Calu3 (cell line): Measurements from ENCODE around the gene CD8A. TPM values are rescaled to one million over a fixed set of nuclear protein-coding genes. Genes with fewer than 3 reads are reported as not detected.

Experiments
- BruUV-seq: library from RNA; stranded (reverse); fragments of 400-500 nt; replicated peaks from 2 replicates; lab custom pipeline; 2021; lab: Mats Ljungman, UMichigan
- CTCF ChIA-PET: fragments of 300-600 bp; sonication (Branson Sonifier 250); formaldehyde crosslinking; loops from one replicate; lab custom pipeline; 2022; ENCODE audit warnings: antibody characterized with exemption; lab: Charles Lee
- DNase-seq: peaks from one replicate; pipeline ENCODE4 v3.0.0; 2022
- H3K27ac Mint-ChIP-seq: one replicate; pipeline ENCODE4 v1.8.0; 2022; ENCODE audit warnings: mixed read lengths; ENCODE audit not compliant: unreplicated experiment
- H3K27me3 Mint-ChIP-seq: one replicate; pipeline ENCODE4 v1.8.0; 2022; ENCODE audit warnings: mixed read lengths; ENCODE audit not compliant: unreplicated experiment
- H3K36me3 Mint-ChIP-seq: one replicate; pipeline ENCODE4 v1.8.0; 2022; ENCODE audit warnings: mild to moderate bottlenecking, moderate library complexity, mixed read lengths; ENCODE audit not compliant: insufficient read depth, unreplicated experiment
- H3K4me1 Mint-ChIP-seq: one replicate; pipeline ENCODE4 v1.8.0; 2022; ENCODE audit warnings: mild to moderate bottlenecking, low read depth, mixed read lengths; ENCODE audit not compliant: unreplicated experiment
- H3K4me3 Mint-ChIP-seq: one replicate; pipeline ENCODE4 v1.8.0; 2022; ENCODE audit warnings: mild to moderate bottlenecking, low read depth, moderate library complexity, mixed read lengths; ENCODE audit not compliant: unreplicated experiment
- H3K9me3 Mint-ChIP-seq: one replicate; pipeline ENCODE4 v1.8.0; 2022; ENCODE audit warnings: low read depth, mixed read lengths; ENCODE audit not compliant: unreplicated experiment
- intact Hi-C: fragments of 100-400 bp; cut with micrococcal nuclease; formaldehyde crosslinking; loops from one replicate; pipeline ENCODE4 v1.10.0; 2022; ENCODE audit not compliant: unreplicated experiment
- total RNA-seq: library from RNA; stranded (reverse); gene quantifications from 2 replicates; pipeline ENCODE4 v1.2.3, GENCODE V29; 2022
- TF ChIP-seq, protein P1 (sequence below): fragments of 200-600 bp; IDR thresholded peaks from one replicate; pipeline ENCODE4 v1.8.0; 2022; ENCODE audit warnings: antibody characterized with exemption; ENCODE audit not compliant: unreplicated experiment

CD8A gene
- total RNA-seq, 1 experiment from 2014 or later = 0.31 TPM

DNA sequence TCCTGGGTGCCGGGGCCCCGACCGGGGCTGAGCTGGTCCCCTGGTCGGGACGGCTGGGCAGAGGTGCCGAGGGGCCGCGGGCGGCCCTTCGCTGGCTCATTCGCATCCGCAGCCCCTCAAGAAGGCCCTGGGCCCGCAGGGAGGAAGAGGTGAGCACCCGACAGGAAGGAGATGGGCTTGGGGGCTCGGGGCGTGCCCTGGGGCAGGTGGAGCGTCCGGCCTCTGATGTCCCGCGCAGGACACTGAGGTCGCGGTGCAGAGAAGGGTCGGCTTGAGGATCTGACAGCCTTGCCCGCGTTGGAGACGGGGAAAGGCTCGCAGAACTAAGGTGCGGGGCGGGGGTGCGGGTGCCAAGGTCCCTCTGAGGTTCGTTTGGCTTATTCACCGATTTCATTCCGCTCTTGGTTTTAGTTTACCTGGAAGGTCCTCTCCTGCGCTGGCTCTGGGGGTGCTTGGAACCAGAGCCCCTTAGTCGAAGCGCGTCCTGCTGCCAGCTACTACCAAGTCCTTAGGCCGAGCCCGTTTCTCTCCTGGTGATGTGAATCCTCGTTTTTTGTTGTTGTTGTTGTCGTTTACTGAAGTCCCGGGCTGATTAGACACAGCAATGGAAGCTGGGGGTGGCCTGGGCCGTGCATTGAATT, 18.9 kb upstream of the CD8A start:
- no TSS peak for BruUV-seq
- DNase-seq = no peak
- intact Hi-C loops = loop anchor here (2.0 kb wide), 1 partner anchor 45 kb away; no protein-coding TSS in a partner anchor
- CTCF ChIA-PET = no interaction called here
- Mint-ChIP-seq H3K4me1 (peaks cover 9% of the 10 kb centered on the region), H3K4me3 (no peak overlapping the region), H3K9me3 (no peaks in the 10 kb centered on the region), H3K27me3 (no peaks in the 10 kb centered on the region), H3K27ac (no peak overlapping the region), H3K36me3 (peaks cover 24% of the 10 kb centered on the region)
- TF ChIP-seq, protein P1, sequence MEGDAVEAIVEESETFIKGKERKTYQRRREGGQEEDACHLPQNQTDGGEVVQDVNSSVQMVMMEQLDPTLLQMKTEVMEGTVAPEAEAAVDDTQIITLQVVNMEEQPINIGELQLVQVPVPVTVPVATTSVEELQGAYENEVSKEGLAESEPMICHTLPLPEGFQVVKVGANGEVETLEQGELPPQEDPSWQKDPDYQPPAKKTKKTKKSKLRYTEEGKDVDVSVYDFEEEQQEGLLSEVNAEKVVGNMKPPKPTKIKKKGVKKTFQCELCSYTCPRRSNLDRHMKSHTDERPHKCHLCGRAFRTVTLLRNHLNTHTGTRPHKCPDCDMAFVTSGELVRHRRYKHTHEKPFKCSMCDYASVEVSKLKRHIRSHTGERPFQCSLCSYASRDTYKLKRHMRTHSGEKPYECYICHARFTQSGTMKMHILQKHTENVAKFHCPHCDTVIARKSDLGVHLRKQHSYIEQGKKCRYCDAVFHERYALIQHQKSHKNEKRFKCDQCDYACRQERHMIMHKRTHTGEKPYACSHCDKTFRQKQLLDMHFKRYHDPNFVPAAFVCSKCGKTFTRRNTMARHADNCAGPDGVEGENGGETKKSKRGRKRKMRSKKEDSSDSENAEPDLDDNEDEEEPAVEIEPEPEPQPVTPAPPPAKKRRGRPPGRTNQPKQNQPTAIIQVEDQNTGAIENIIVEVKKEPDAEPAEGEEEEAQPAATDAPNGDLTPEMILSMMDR = no peak

DNA sequence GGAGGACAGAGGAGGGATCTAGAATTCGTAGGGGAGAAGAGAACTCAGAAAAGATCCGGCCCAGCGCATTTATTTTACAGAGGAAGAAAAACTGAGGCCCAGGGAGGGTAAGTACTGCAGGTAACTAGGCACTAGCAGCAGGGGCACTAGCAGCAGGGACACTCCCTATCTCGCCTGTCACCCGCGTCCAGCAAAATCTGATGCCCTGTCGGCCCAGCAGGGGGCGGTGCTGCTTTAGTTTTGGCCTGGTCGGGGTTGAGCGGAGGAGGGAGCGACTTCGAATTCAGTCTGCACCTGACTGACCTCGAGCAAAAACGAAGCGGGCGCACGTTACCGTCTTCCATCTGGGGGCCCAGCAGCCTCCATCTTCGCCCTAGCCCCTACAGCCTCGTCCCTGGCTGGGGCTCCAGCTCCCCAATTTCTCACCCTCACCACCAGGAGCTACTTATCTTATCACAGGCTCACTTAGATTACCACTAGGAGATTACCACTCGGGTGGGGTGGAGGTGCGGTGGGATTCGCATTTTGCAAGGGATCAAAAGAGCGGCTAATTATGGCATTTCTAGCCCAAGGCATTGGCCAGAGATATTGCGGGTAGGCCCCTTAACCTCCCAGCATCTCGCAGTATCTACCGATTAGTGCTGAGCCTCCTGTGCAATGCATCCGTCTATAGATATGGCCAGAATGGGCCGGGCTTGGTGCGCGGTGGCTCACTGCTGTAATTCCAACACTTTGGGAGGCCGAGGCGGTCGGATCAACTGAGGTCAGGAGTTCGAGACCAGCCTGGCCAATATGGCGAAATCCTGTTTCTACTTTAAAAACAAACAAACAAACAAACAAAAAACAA, 17.8 kb upstream of the CD8A start:
- peak; percentile 95 for DNase-seq
- intact Hi-C loops = loop anchor here (2.0 kb wide), 1 partner anchor 44 kb away; no protein-coding TSS in a partner anchor
- no peaks in the 10 kb centered on the region for H3K27me3 Mint-ChIP-seq
- peak overlapping the region; percentile 82 for H3K4me3 Mint-ChIP-seq
- H3K27ac Mint-ChIP-seq = peak overlapping the region; percentile 57
- no peaks in the 10 kb centered on the region for H3K9me3 Mint-ChIP-seq
- peaks cover 9% of the 10 kb centered on the region for H3K4me1 Mint-ChIP-seq
- TSS peak; percentile 26 for BruUV-seq
- peaks cover 24% of the 10 kb centered on the region for H3K36me3 Mint-ChIP-seq
- CTCF ChIA-PET = interaction anchor here (0.6 kb wide), 1 partner anchor 1540 kb away, joined by 3 read pairs; no protein-coding TSS in a partner anchor
- TF ChIP-seq, protein P1 = peak; percentile 94

DNA sequence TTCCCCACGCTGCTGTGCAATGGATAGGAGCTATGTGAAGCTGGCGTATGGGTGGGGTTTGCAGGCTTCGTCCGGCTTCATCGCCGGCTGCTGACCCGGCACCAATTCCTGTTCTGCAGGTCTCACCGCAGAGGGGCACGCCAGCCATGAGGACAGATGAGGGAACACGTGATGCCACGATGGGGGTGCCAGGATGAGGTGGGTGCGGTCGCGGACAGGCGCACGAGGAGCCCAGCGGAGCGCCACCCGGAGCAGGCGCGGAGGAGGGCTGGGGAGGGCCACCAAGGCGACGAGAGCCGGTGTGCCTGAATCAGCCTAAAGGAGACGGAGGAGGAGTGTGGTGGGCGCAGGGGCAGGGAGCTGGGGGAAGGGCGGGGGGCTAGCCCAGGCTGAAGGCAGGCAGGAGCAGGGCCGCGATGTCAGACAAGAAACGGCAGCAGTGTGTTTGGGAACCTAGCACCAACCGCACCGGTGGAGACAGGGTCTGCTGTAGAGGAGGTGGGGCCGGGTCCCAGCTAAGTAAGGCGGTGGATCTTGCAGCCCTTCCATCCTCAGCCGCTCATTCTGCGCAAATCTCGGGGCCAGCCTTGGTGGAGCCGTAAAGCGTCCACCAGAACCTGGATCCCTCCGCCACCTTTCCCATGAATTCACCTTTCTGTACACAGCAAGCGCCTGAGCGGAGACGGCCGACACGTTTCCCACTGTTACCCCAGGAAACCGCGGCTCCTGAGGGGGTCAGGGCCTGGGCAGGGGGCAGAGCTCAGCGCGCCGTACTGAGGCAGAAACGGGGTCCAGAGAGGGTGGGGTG, 17.0 kb upstream of the CD8A start:
- no TSS peak for BruUV-seq
- Mint-ChIP-seq H3K36me3 (peaks cover 24% of the 10 kb centered on the region), H3K4me3 (peak overlapping the region; percentile 82), H3K4me1 (peaks cover 9% of the 10 kb centered on the region), H3K27ac (peak overlapping the region; percentile 48), H3K9me3 (no peaks in the 10 kb centered on the region), H3K27me3 (no peaks in the 10 kb centered on the region)
- intact Hi-C loops = loop anchor here (2.0 kb wide), 1 partner anchor 43 kb away; no protein-coding TSS in a partner anchor
- CTCF ChIA-PET = interaction anchor here (1.3 kb wide), 1 partner anchor 411 kb away, joined by 4 read pairs; no protein-coding TSS in a partner anchor
- TF ChIP-seq, protein P1 = no peak
- DNase-seq = peak; percentile 78

DNA sequence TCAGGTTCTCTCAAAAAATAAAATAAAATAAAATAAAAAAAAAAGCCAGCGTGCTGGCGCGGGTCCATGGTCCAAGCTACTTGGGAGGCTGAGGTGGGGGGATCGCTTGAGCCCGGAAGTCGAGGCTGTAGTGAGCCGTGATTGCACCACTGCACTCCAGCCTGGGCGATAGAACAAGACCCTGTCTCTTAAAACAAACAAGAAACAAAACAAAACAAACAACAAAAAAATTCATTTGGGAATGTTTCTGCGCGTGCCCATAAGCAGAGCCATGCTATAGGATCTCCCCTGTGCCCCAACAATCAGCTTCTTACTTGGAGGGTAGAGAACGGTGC, 16.4 kb upstream of the CD8A start:
- intact Hi-C loops = no loop called here
- CTCF ChIA-PET = interaction anchor here (1.3 kb wide), 1 partner anchor 411 kb away, joined by 4 read pairs; no protein-coding TSS in a partner anchor
- no TSS peak for BruUV-seq
- DNase-seq = no peak
- Mint-ChIP-seq H3K27me3 (no peaks in the 10 kb centered on the region), H3K9me3 (no peaks in the 10 kb centered on the region), H3K4me1 (peaks cover 9% of the 10 kb centered on the region), H3K27ac (peak overlapping the region; percentile 48), H3K36me3 (peaks cover 24% of the 10 kb centered on the region), H3K4me3 (peak overlapping the region; percentile 82)
- TF ChIP-seq, protein P1 = no peak
